NCI-H146 treated with DMSO at 0.1 percent for 48 hours (cell line): Measurements from ENCODE around the gene MMS22L.
"Not testable (repeated sequence)": the region's sequence is repeated elsewhere in the genome, so short reads cannot be mapped to it uniquely, and the experiment has no call there.

ENCODE experiments used
- DNase-seq: peaks from one replicate; lab custom pipeline; 2025; ENCODE audit not compliant: unreplicated experiment; lab: John Stamatoyannopoulos, UW

Gene MMS22L

DNA sequence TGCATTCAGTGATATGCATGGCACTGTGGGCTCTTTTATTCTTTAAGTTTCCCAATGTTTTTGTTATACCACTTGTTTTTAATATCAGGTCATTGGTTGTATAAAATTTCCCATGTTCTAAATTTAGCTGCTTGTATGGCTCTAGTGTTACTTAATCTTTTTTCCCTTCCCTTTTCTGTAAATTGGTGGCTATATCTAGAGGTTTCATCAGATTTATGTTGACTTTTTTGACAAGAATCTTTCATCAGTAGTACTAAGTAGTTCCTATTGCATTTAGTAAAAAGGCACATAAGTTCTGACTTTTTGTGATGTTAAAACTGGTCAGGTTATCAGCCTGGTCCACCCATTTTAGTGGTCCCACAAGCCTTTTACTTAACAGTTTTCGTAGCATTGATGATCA is 51.1 kb downstream of the MMS22L start:
- DNase-seq, result no peak

- DNase-seq, result no peak
These were observed 60.1 kb downstream of the MMS22L start for GRCh38 chr6:97222903-97223302.

GRCh38 chr6:97218912-97219311 is 64.1 kb downstream of the MMS22L start:
- no peak for DNase-seq

DNA sequence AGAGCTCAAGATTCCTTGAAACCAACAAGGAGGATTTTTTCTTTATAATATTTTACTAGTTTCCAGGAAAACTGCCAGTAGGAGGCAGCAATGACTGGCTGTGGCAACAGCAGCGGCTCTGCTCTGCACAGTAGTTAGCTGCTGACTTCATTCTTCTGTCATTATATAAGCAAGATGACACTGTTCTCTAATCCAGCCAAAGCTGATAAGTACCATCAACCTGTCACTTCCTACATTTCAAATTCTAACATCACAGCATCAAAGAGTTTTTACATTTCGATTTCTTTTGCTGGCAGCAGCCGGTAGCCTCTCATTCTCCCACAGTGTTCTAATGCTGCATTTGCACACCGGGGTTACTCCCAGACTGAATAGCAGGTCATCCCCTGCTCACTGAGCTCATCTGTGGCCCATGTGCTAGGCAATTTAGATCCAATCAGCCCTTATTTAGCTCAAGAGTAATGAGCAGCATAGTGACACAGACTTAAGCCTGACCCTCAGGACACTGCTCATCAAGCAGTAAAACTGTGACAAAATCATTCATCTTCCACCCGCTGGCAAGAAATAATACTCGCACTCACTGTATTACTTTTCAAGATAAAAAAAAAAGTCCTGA is 67.8 kb downstream of the MMS22L start:
- no peak for DNase-seq

GRCh38 chr6:97214671-97215070 is 68.3 kb downstream of the MMS22L start:
- no peak for DNase-seq

DNA sequence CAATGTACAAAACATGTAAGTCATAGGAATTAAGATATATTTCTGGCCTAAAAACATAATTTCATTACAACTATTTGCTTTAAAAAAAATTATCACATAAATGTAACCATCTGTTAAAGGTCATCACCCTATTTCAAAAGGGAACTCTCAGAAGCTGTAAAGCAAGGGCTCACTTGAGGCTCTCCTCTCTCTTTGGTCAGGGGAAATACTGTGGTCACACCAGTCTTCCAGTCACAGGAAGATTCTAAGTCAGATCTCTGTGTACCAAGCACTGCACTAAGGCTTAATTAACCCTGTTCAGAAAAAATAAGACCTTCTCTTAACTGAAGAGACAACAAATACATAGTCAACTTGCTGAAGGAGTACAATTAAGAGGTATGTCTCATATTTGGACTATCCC is 75.6 kb downstream of the MMS22L start:
- no peak for DNase-seq

DNA sequence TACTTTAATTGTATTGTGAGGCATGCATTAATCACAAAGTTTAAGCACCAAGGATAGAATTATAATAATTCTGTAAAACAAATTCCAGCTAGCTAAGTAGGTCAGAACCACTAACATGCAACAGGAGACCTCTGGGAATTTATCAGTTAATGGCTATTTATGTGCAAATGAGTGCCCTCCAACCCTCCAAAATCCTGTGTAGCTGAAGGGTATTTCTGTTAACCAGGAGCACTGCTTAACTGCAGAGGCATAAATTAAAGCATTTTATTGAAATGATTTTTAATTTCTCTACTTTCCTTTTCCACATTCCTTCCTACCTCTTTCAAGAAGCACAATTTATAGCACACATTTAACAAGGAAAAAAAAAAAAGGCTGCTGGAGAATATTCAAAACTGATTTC is 77.0 kb downstream of the MMS22L start:
- no peak for DNase-seq

- DNase-seq, result no peak
These were observed 79.7 kb downstream of the MMS22L start for GRCh38 chr6:97203343-97203742.

GRCh38 chr6:97198046-97198565 is 84.9 kb downstream of the MMS22L start:
- no peak for DNase-seq

- no peak for DNase-seq
These were observed 87.9 kb downstream of the MMS22L start for GRCh38 chr6:97195117-97195516.

DNA sequence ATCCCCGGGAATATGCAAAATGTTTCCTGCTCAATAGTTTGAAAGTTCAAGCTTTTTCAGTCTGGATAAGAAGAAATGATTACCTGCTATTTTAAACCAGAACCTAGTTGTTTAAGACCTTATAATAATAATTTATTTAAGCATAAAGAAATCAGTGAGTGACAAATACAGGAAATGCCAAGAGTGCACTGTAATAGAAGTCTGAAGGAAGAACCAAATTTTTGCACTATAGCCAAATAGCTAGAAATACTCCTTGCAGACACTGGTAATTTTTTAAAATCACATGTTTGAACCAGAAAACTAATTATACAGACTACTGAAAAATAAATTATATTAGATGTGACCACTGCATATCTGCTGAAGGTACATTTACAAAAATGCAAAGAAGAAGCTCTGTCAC is 93.2 kb downstream of the MMS22L start:
- DNase-seq, result no peak

- DNase-seq, result no peak
These were observed 95.1 kb downstream of the MMS22L start for GRCh38 chr6:97187951-97188350.

DNA sequence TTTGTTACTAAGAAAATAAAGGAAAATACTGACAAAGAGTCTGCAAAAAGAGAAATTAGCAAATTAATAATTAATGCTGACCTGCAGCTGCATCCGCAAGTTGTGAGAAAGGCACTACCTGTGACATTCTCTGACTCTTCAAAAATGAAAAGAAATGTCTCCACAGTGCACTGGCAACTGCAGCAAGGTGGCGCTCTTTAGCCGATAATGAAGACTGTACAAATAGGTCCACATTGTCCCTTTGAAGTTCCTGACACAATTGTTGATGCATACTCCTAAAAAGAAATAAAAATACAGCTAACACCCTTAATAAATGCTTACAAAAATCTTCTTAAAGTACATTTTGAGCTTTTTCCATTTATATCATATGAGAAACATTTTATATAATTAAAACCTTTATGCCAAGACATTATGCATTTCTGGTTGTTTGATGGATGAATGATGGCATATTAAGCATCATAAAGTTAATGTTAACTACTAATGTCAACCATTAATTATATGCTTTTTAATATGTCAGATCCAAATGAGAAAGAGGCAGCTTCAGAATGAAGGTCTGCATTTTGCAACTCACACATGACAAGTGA is 96.5 kb downstream of the MMS22L start:
- DNase-seq, result peak; percentile 56

GRCh38 chr6:97177905-97178304 is 105.1 kb downstream of the MMS22L start:
- no peak for DNase-seq

GRCh38 chr6:97176468-97176867 is 106.5 kb downstream of the MMS22L start:
- DNase-seq, result no peak

GRCh38 chr6:97175806-97176205 is 107.2 kb downstream of the MMS22L start:
- DNase-seq, result no peak

DNA sequence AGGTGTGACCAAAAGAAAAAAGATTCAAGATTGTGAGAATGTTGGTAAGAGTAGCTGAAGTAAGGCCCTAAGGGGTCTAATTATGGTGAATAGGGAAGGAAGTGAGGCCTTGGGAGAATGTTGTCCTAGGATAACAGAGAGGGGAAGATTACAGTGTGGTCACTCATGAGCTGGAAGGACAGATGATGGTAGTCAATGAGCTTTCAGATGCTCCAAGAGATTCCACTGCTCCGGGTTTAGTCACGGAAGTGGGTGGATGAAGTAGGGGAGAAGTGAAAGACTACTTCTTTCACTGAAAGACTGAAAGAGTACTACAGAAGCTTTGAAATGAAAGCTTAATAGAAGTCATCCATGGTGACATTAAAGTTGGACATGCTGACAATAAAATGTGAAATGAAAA is 108.5 kb downstream of the MMS22L start:
- DNase-seq, result no peak

GRCh38 chr6:97160280-97160679 is 122.7 kb downstream of the MMS22L start:
- no peak for DNase-seq

DNA sequence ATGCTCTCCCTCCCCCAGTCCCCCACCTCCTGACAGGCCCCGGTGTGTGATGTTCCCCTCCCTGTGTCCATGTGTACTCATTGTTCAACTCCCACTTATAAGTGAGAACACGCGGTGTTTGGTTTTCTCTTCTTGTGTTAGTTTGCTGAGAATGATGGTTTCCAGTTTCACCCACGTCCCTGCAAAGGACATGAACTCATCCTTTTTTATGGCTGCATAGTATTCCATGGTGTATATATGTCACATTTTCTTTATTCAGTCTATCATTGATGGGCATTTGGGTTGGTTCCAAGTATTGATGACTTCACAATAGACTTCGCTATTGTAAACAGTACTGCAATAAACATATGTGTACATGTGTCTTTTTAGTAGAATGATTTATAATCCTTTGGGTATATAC is 127.6 kb downstream of the MMS22L start:
- not testable (repeated sequence) for DNase-seq

- DNase-seq, result no peak
These were observed 129.0 kb downstream of the MMS22L start for GRCh38 chr6:97154015-97154414.

DNA sequence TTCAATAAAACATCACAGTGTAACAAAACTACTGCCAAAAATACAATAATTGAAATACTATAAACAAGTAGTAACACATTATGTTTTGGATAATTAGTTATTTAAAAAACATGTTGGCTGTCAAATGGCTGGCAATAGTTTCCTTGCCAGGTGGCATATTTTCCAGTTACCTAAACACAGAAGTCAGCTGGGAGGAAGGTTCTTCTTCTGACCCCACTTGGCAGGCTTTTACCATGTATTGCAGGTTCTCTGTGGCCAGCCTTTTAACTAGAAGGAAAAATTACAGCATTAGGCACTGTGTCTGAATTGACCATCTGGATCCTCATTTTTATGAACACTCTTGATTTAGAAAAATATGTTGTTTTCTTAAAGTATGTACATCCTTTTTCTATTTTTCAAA is 131.4 kb downstream of the MMS22L start:
- DNase-seq, result no peak

DNA sequence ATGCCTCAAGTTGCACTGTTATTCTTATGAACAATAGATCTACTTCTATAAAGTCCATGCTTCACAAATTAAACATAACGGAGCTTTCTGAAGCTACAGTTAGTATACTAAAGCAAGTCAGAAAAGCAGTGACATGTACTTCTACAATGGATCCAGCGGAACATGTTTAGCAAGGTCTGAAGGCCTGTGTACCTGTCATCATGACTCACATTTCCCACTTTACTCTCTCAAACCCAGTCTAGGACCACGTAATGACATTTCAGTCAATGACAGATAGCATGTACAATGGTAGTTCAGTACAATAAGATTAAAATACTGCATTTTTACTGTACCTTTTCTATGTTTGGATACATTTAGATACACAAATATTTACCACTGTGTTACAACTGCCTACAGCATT is 132.1 kb downstream of the MMS22L start:
- no peak for DNase-seq

DNA sequence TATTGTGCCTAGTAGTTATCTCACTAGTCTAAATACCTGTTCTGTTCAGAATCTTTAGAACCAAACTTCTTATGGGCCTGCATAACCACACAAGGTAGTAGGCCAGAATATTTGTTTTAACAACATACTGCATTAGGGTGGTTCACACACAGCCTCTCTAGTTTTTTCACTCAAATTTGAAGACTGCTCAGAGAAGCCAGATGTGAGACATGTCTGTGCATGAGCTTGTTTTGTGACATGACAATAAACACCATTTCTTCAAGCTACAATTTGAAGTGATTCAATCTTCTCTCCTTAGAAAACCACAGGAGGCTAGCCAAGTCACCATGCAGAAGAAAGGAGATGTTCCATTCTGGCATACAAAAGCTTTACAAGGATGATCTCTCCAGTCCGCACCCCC is 135.6 kb downstream of the MMS22L start:
- DNase-seq, result no peak
